Measurements from ENCODE around the gene CAMK4. TPM values are rescaled to one million over a fixed set of nuclear protein-coding genes. Genes with fewer than 3 reads are reported as not detected.

Gene CAMK4
- total RNA-seq, 1 donor from 2014 or later, result 5.0 TPM

DNA sequence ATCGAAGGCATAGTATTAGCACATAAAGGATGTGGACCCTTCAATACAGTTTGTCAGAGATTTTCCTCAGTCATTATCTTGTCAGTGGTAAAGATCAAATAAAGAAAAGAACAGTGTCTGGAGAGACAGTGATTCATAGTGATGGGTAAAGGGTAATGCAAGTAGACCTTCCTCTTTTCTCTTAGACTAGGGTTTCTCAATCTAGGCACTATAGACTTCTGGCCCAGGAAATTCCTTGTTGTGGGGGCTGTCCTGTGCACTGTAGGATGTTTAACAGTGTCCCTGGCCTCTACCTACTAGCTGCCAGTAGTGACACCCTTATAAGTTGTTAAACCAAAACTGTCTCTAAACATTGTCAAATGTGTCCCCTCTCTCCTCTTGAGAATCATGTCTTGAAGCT is 6.9 kb downstream of the CAMK4 start:
- H3K27ac Mint-ChIP-seq, result no peak overlapping the region
- TF ChIP-seq EZH2phosphoT487 (IDR thresholded peaks at IDR 0.05) (no peak), EZH2 (IDR thresholded peaks at IDR 0.05) (no peak), CTCF (IDR thresholded peaks at IDR 0.05) (no peak)

GRCh38 chr5:111232311-111233051 is 8.3 kb downstream of the CAMK4 start:
- Histone ChIP-seq H3K9me3 (ENCODE audit: low read depth) (no peaks in the 10 kb centered on the region), H3K79me2 (ENCODE audit: low read depth) (no peaks in the 10 kb centered on the region), H4K20me1 (ENCODE audit: low read depth) (no peaks in the 10 kb centered on the region), H3K27ac (no peak overlapping the region), H3K4me1 (no peaks in the 10 kb centered on the region), H3K9ac (no peak overlapping the region), H3F3A (ENCODE audit: low read depth) (no peaks in the 10 kb centered on the region), H3K4me2 (no peak overlapping the region), H2AFZ (replicated peaks) (no peak overlapping the region), H3K27me3 (no peaks in the 10 kb centered on the region), H3K36me3 (no peaks in the 10 kb centered on the region), H3K4me3 (no peak overlapping the region)
- H3K9me3 Mint-ChIP-seq, result no peaks in the 10 kb centered on the region
- no peak overlapping the region for H3K4me3 Mint-ChIP-seq
- no peak for TF ChIP-seq EZH2phosphoT487 (IDR thresholded peaks at IDR 0.05)
- TF ChIP-seq EZH2 (IDR thresholded peaks at IDR 0.05), result no peak
- no peak for TF ChIP-seq CTCF (IDR thresholded peaks at IDR 0.05)
- no peaks in the 10 kb centered on the region for H3K27me3 Mint-ChIP-seq (ENCODE audit: insufficient read depth, low read depth)
- H3K36me3 Mint-ChIP-seq, result no peaks in the 10 kb centered on the region
- peaks cover 12% of the 10 kb centered on the region for H3K4me1 Mint-ChIP-seq
- no peak for DNase-seq (ENCODE audit: low spot score)
- H3K27ac Mint-ChIP-seq, result no peak overlapping the region

More for the DNA sequence above, 6.9 kb downstream of the CAMK4 start:
- Histone ChIP-seq H3K27me3 (peaks cover 8% of the 10 kb centered on the region), H3K27ac (no peak overlapping the region), H3K4me1 (no peaks in the 10 kb centered on the region), H3K36me3 (no peaks in the 10 kb centered on the region), H3F3A (ENCODE audit: low read depth) (no peaks in the 10 kb centered on the region), H3K4me2 (no peak overlapping the region), H3K79me2 (ENCODE audit: low read depth) (no peaks in the 10 kb centered on the region), H3K4me3 (no peak overlapping the region), H3K9ac (no peak overlapping the region), H4K20me1 (ENCODE audit: low read depth) (no peaks in the 10 kb centered on the region), H2AFZ (replicated peaks) (no peak overlapping the region), H3K9me3 (ENCODE audit: low read depth) (no peaks in the 10 kb centered on the region)
- H3K4me3 Mint-ChIP-seq, result no peak overlapping the region
- DNase-seq (ENCODE audit: low spot score), result no peak
- H3K9me3 Mint-ChIP-seq, result no peaks in the 10 kb centered on the region
- peaks cover 2% of the 10 kb centered on the region for H3K4me1 Mint-ChIP-seq
- H3K27me3 Mint-ChIP-seq (ENCODE audit: insufficient read depth, low read depth), result no peaks in the 10 kb centered on the region
- H3K36me3 Mint-ChIP-seq, result no peaks in the 10 kb centered on the region

DNA sequence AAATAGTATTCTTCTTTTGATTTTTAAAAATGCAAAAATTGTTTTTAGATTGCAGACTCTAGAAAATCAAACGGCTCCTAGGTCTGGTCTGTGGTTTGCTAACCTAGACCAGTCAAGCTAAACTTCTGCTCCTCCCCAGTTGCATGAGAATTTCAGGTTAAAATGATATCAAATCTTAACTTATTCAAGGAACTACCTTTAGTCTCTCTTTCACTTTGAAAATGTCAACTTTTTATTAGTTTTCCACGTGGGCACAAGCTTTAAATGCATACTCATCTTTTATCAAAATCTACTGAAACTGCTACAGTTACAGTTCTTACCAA is 8.8 kb downstream of the CAMK4 start:
- Mint-ChIP-seq H3K27me3 (ENCODE audit: insufficient read depth, low read depth) (no peaks in the 10 kb centered on the region), H3K4me1 (peaks cover 16% of the 10 kb centered on the region), H3K9me3 (no peaks in the 10 kb centered on the region), H3K27ac (no peak overlapping the region), H3K36me3 (no peaks in the 10 kb centered on the region), H3K4me3 (no peak overlapping the region)
- Histone ChIP-seq H2AFZ (replicated peaks) (no peak overlapping the region), H4K20me1 (ENCODE audit: low read depth) (no peaks in the 10 kb centered on the region), H3K4me3 (no peak overlapping the region), H3K27ac (no peak overlapping the region), H3K36me3 (no peaks in the 10 kb centered on the region), H3K9me3 (ENCODE audit: low read depth) (no peaks in the 10 kb centered on the region), H3K79me2 (ENCODE audit: low read depth) (no peaks in the 10 kb centered on the region), H3K27me3 (no peaks in the 10 kb centered on the region), H3K4me2 (no peak overlapping the region), H3K9ac (no peak overlapping the region), H3F3A (ENCODE audit: low read depth) (no peaks in the 10 kb centered on the region), H3K4me1 (no peaks in the 10 kb centered on the region)
- DNase-seq (ENCODE audit: low spot score), result no peak
- TF ChIP-seq EZH2phosphoT487 (IDR thresholded peaks at IDR 0.05), result no peak
- TF ChIP-seq CTCF (IDR thresholded peaks at IDR 0.05), result no peak
- no peak for TF ChIP-seq EZH2 (IDR thresholded peaks at IDR 0.05)
